HepG2 (cell line): ENCODE results near the gene TMEM156.

Source experiments
- DNMT1 ChIP-seq: sonication (generic); formaldehyde crosslinking; IDR thresholded peaks from 2 replicates; pipeline ENCODE4 v1.5.1; 2020; ENCODE audit warnings: mild to moderate bottlenecking, missing genetic modification reagents
- WIZ ChIP-seq: sonication (generic); formaldehyde crosslinking; IDR thresholded peaks from 2 replicates; pipeline ENCODE4 v1.5.1; 2020; ENCODE audit warnings: mild to moderate bottlenecking, missing genetic modification reagents
- ZNF3 ChIP-seq: IDR thresholded peaks from 2 replicates; pipeline ENCODE4 v1.7.0; 2017; ENCODE audit warnings: inconsistent platforms
- ZNF580 ChIP-seq: IDR thresholded peaks from 2 replicates; pipeline ENCODE4 v1.6.1; 2016; ENCODE audit warnings: low read depth, borderline replicate concordance
- TF ChIP-seq, protein P1 (sequence below): sonication (generic); formaldehyde crosslinking; IDR thresholded peaks from 2 replicates; pipeline ENCODE4 v1.5.0; 2020; ENCODE audit warnings: mild to moderate bottlenecking, missing genetic modification reagents, moderate library complexity
- TF ChIP-seq, protein P2 (sequence below): sonication (generic); formaldehyde crosslinking; IDR thresholded peaks from 2 replicates; pipeline ENCODE4 v1.8.0; 2022; ENCODE audit warnings: missing genetic modification reagents, mild to moderate bottlenecking, borderline replicate concordance

- TF ChIP-seq, protein P1, sequence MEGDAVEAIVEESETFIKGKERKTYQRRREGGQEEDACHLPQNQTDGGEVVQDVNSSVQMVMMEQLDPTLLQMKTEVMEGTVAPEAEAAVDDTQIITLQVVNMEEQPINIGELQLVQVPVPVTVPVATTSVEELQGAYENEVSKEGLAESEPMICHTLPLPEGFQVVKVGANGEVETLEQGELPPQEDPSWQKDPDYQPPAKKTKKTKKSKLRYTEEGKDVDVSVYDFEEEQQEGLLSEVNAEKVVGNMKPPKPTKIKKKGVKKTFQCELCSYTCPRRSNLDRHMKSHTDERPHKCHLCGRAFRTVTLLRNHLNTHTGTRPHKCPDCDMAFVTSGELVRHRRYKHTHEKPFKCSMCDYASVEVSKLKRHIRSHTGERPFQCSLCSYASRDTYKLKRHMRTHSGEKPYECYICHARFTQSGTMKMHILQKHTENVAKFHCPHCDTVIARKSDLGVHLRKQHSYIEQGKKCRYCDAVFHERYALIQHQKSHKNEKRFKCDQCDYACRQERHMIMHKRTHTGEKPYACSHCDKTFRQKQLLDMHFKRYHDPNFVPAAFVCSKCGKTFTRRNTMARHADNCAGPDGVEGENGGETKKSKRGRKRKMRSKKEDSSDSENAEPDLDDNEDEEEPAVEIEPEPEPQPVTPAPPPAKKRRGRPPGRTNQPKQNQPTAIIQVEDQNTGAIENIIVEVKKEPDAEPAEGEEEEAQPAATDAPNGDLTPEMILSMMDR (CRISPR knock-in tag), result no peak
- TF ChIP-seq, protein P2, sequence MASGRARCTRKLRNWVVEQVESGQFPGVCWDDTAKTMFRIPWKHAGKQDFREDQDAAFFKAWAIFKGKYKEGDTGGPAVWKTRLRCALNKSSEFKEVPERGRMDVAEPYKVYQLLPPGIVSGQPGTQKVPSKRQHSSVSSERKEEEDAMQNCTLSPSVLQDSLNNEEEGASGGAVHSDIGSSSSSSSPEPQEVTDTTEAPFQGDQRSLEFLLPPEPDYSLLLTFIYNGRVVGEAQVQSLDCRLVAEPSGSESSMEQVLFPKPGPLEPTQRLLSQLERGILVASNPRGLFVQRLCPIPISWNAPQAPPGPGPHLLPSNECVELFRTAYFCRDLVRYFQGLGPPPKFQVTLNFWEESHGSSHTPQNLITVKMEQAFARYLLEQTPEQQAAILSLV, result no peak
- TF ChIP-seq ZNF580 (CRISPR knock-in tag) (no peak), ZNF3 (no peak), DNMT1 (no peak), WIZ (CRISPR knock-in tag) (no peak)
Observed at GRCh38 chr4:38976308-38976707, 55.9 kb downstream of the TMEM156 start.
